Activated T-cell treated with anti-CD3 and anti-CD28 coated beads, Interleukin-2, amount 50 U/mL, for 72 hours (primary cell): Measurements from ENCODE around the gene SLC22A13. TPM values are rescaled to one million over a fixed set of nuclear protein-coding genes. Genes with fewer than 3 reads are reported as not detected.

Experiments
- ATAC-seq, 2 donors: fragments of 150-1000 bp; cut with Tn5 transposase; replicated peaks in 1 of 2; 2 replicates each; pipeline ENCODE4 v1.10.0; 2021; ENCODE audit warnings: moderate library complexity in 2 of 2, mild to moderate bottlenecking in 1 of 2
- DNase-seq, 2 donors: peaks; one replicate each; pipeline ENCODE4 v3.0.0; 2021 to 2022; ENCODE audit warnings: mixed read lengths in 1 of 2
- H3K27ac Mint-ChIP-seq: one replicate; pipeline ENCODE4 v1.8.0; 2022; ENCODE audit warnings: mild to moderate bottlenecking, moderate library complexity, mixed read lengths
- H3K27me3 Mint-ChIP-seq: one replicate; pipeline ENCODE4 v1.8.0; 2022; ENCODE audit warnings: low read depth, mixed read lengths
- H3K36me3 Mint-ChIP-seq, 2 donors: one replicate each; pipeline ENCODE4 v1.8.0; 2022; ENCODE audit warnings: mixed read lengths in 2 of 2, mild to moderate bottlenecking in 1 of 2; ENCODE audit not compliant: insufficient read depth in 2 of 2
- H3K4me1 Mint-ChIP-seq: one replicate; pipeline ENCODE4 v1.8.0; 2022; ENCODE audit warnings: low read depth, mixed read lengths
- H3K4me3 Mint-ChIP-seq, 2 donors: one replicate each; pipeline ENCODE4 v1.8.0; 2022; ENCODE audit warnings: mild to moderate bottlenecking in 2 of 2, mixed read lengths in 2 of 2, moderate library complexity in 2 of 2
- H3K9me3 Mint-ChIP-seq, 2 donors: one replicate each; pipeline ENCODE4 v1.8.0; 2022; ENCODE audit warnings: mixed read lengths in 2 of 2
- total RNA-seq, 2 donors: library from RNA; stranded (reverse); gene quantifications; one replicate each; pipeline ENCODE4 v1.2.3, GENCODE V29; 2022

SLC22A13 gene
- total RNA-seq, 2 donors from 2014 or later, result 1.0 to 1.2 TPM

DNA sequence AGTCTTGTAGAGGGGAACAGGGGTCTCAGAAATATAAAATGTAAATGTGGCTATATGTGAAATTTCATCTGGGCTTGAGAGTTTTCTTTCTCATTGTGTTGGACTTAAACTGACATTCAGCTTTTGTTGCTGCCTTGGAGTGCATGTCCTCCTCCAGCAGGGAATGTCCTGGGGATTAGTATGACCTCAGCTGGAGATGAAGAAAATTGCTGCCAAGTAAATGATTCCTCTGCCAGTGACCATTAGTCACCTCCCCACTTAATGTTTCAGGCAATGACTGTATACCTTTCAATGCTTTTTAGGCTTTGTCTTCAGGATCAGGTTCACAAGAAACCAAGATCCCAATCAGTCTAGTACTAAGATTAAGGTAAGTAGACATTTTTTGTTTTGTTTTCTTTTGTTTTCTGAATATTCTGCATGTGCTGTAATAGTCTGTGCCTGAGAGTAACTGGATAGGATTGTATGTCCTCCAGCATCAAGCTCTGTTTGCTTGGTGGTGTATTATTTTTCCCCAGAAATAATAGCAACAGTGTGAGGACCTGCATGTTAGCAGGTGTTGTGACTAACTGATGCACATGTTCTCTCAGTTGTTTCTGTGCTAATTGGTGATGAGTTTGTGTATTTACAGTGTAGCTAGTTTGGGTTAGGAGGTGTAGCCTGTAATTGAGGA is 18.1 kb upstream of the SLC22A13 start:
- H3K4me3 Mint-ChIP-seq, result no peak overlapping the region
- DNase-seq (no peak), ATAC-seq (no peak)
- H3K27me3 Mint-ChIP-seq, result no peaks in the 10 kb centered on the region
- no peaks in the 10 kb centered on the region for H3K4me1 Mint-ChIP-seq
- H3K9me3 Mint-ChIP-seq, result no peaks in the 10 kb centered on the region
- H3K27ac Mint-ChIP-seq, result peak overlapping the region; percentile 57
- H3K36me3 Mint-ChIP-seq, result peaks cover 3 to 22% of the 10 kb centered on the region in 2 donors

GRCh38 chr3:38250198-38250597 is 15.4 kb upstream of the SLC22A13 start:
- Mint-ChIP-seq H3K9me3 (no peaks in the 10 kb centered on the region), H3K4me3 (no peak overlapping the region), H3K36me3 (peaks cover 6 to 28% of the 10 kb centered on the region in 2 donors), H3K27me3 (no peaks in the 10 kb centered on the region), H3K4me1 (peaks cover 13% of the 10 kb centered on the region), H3K27ac (no peak overlapping the region)
- DNase-seq, result no peak
- no peak for ATAC-seq

- Mint-ChIP-seq H3K9me3 (no peaks in the 10 kb centered on the region), H3K4me1 (peaks cover 23% of the 10 kb centered on the region), H3K4me3 (no peak overlapping the region), H3K27ac (peak overlapping the region; percentile 13), H3K36me3 (peaks cover 6 to 28% of the 10 kb centered on the region in 2 donors), H3K27me3 (no peaks in the 10 kb centered on the region)
- DNase-seq, result no peak
- ATAC-seq, result no peak
Observed at GRCh38 chr3:38251197-38251596, 14.4 kb upstream of the SLC22A13 start.

DNA sequence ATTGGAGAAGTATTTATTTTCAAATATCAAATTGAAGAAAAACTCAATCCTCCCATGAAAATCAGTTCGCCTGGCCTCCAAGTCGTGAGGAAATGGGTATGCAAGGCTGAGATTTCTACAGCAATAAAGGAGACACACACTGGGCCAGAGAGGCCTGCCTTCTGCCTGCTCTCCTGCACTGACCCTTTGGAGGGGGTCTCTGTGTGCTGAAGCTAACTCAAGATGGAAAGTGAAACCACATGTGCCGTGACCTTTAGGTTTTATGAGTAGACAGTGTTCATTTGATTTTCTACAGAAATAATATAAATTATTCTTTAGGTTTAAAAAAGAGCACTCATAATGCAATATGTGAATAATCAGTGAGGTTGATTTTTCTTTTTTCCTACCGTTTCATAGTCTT is 11.9 kb upstream of the SLC22A13 start:
- Mint-ChIP-seq H3K36me3 (peaks cover 3 to 15% of the 10 kb centered on the region in 2 donors), H3K4me3 (no peak overlapping the region), H3K4me1 (peaks cover 41% of the 10 kb centered on the region), H3K27ac (no peak overlapping the region), H3K9me3 (no peaks in the 10 kb centered on the region), H3K27me3 (no peaks in the 10 kb centered on the region)
- no peak for DNase-seq
- no peak for ATAC-seq

GRCh38 chr3:38254872-38255271 is 10.7 kb upstream of the SLC22A13 start:
- H3K4me3 Mint-ChIP-seq, result no peak overlapping the region
- no peaks in the 10 kb centered on the region for H3K27me3 Mint-ChIP-seq
- DNase-seq (no peak), ATAC-seq (peak; percentile 59 to 81)
- H3K9me3 Mint-ChIP-seq, result no peaks in the 10 kb centered on the region
- peaks cover 47% of the 10 kb centered on the region for H3K4me1 Mint-ChIP-seq
- H3K27ac Mint-ChIP-seq, result peak overlapping the region; percentile 41
- peaks cover 3 to 15% of the 10 kb centered on the region in 2 donors for H3K36me3 Mint-ChIP-seq

GRCh38 chr3:38255627-38256026 is 10.0 kb upstream of the SLC22A13 start:
- Mint-ChIP-seq H3K4me1 (peaks cover 52% of the 10 kb centered on the region), H3K27me3 (no peaks in the 10 kb centered on the region), H3K4me3 (no peak overlapping the region), H3K36me3 (peaks cover 3 to 15% of the 10 kb centered on the region in 2 donors), H3K9me3 (no peaks in the 10 kb centered on the region), H3K27ac (peak overlapping the region; percentile 41)
- ATAC-seq, result no peak
- no peak for DNase-seq

DNA sequence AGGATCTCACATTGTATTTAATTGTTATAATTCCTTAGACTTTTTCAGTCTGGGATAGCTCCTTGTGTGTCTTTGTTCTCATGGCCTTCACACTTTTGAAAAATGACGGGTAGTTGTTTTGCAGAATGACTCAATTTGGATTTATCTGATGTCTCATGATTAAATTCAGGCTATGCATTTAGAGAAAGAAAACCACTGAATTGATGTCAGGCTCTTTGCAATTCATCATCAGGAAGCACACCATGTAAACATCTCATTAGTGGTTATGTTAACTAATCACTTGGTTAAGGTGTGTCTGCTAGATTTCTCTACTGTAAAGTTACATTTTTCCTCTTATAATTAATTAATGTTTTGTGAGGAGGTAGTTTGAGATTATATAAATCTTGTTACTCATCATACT is 8.0 kb upstream of the SLC22A13 start:
- DNase-seq, result no peak
- Mint-ChIP-seq H3K9me3 (no peaks in the 10 kb centered on the region), H3K36me3 (peaks cover 3 to 12% of the 10 kb centered on the region in 2 donors), H3K27me3 (no peaks in the 10 kb centered on the region), H3K4me3 (peak overlapping the region in 1 of 2 donors; percentile 67), H3K4me1 (peaks cover 52% of the 10 kb centered on the region), H3K27ac (peak overlapping the region; percentile 69)
- ATAC-seq, result peak; percentile 29 to 63

DNA sequence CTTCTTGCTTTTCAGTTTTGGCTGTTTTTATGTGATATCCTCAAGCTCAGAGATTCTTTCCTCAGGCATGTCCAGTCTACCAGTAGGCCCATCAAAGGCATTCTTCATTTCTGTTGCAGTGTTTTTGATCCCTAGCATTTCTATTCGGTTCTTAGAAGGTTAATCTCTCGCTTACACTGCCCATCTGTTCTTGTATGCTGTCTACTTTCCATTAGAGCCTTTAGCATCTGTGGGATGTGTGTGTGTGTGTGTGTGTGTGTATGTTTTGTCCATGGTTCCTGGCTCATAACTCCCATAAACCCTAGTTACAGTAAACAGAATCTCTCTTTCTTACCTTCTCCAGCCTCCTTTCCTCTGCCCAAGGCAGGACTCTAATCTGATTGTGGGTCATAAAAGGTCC is 5.1 kb upstream of the SLC22A13 start:
- H3K27me3 Mint-ChIP-seq, result no peaks in the 10 kb centered on the region
- no peak for ATAC-seq
- DNase-seq, result no peak

DNA sequence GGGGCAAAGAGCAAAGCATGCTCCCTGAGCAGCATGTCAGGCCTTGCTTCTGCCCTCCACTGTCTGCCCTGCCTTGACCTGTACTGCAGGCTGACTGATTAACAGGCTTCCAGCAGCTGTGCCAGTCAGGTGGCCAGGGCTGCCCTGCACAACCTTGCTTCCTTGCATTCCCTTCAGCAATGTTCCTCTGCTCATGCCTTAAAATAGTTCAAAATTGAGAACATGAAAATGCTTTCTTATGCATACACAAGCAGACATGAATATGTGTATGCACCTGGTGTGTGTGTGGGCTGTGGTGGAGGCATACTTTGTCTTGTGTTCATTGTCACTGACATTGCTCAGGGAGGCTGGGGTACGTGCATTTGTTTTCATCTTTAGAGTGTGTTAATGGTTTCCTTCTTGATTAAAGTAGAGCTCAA is 1.2 kb upstream of the SLC22A13 start:
- peaks cover 26% of the 10 kb centered on the region for H3K4me1 Mint-ChIP-seq
- H3K9me3 Mint-ChIP-seq, result no peaks in the 10 kb centered on the region
- DNase-seq, result no peak
- no peak overlapping the region for H3K4me3 Mint-ChIP-seq
- peaks cover 0 to 2% of the 10 kb centered on the region in 2 donors for H3K36me3 Mint-ChIP-seq
- H3K27me3 Mint-ChIP-seq, result no peaks in the 10 kb centered on the region
- no peak overlapping the region for H3K27ac Mint-ChIP-seq
- ATAC-seq, result peak in 1 of 2 donors; percentile 17

More for the DNA sequence above, 5.1 kb upstream of the SLC22A13 start:
- H3K27ac Mint-ChIP-seq, result no peak overlapping the region
- no peak overlapping the region for H3K4me3 Mint-ChIP-seq
- peaks cover 41% of the 10 kb centered on the region for H3K4me1 Mint-ChIP-seq
- H3K9me3 Mint-ChIP-seq, result no peaks in the 10 kb centered on the region
- H3K36me3 Mint-ChIP-seq, result peaks cover 0 to 2% of the 10 kb centered on the region in 2 donors

DNA sequence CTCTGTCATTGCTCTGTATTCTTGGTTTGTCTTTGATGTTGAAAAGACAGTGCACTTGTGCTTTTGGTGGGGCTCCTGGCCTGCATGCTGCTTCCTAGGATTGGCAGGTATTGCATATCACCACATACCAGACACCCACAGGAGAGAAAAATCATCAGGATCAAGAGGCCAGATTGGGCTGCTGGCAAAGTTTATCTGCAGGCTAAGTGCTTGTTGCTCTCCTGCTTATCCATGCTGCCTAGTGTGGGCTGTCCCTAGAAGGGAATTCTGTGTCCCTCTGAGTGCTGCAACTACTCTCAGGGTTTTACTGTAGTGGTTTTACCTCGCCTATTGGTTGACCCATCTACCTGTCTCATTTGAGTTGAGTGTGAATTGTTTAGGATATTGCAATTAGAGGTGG is 833 bp upstream of the SLC22A13 start:
- H3K9me3 Mint-ChIP-seq, result no peaks in the 10 kb centered on the region
- peaks cover 21% of the 10 kb centered on the region for H3K4me1 Mint-ChIP-seq
- DNase-seq (no peak), ATAC-seq (no peak)
- H3K27ac Mint-ChIP-seq, result no peak overlapping the region
- no peak overlapping the region for H3K4me3 Mint-ChIP-seq
- H3K36me3 Mint-ChIP-seq, result peaks cover 0 to 2% of the 10 kb centered on the region in 2 donors
- no peaks in the 10 kb centered on the region for H3K27me3 Mint-ChIP-seq

DNA sequence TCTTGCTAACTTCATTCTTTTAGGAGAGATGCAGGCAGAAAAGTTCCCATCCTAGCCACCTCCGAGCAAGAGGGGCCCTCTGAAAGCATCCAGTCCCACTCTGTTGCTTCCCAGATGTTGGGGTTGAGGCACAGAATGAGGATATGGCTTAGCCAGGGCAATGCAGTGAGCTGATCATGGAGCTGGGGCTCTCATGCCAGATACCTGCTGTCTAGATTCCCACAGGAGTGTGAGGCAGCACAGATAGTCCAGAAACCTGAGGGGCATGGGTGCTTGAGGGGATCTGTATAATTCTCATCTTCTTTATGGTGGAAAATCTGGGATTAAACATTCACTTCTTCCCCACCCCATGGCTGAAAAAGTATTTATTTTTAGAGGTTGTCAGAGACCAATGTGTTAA is 1.2 kb downstream of the SLC22A13 start:
- Mint-ChIP-seq H3K27me3 (no peaks in the 10 kb centered on the region), H3K36me3 (peaks cover 1 to 2% of the 10 kb centered on the region in 2 donors), H3K4me3 (no peak overlapping the region), H3K9me3 (no peaks in the 10 kb centered on the region), H3K4me1 (peaks cover 16% of the 10 kb centered on the region), H3K27ac (no peak overlapping the region)
- no peak for ATAC-seq
- no peak for DNase-seq

DNA sequence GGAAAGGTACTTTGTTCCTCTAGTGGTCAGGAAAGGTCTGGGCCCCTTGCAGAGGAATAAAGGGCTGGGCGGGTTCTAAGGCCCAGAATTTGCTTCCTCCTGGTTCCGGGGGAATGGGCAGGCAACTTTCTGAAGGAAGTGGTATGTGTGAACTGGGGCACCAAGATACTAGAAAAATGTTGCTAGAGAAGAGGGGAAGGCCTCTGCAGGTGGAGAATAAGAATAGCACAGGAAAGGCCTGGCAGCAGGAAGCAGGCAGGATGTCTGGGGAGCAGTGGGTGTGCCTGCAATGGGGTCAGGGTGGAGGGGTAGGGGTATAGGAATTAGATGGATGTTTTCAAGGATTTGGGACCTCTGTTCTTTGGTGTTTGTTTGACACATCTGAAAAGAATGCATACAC is 2.0 kb downstream of the SLC22A13 start:
- Mint-ChIP-seq H3K4me1 (peaks cover 16% of the 10 kb centered on the region), H3K36me3 (peaks cover 0 to 1% of the 10 kb centered on the region in 2 donors), H3K4me3 (no peak overlapping the region), H3K27me3 (no peaks in the 10 kb centered on the region), H3K27ac (no peak overlapping the region), H3K9me3 (no peaks in the 10 kb centered on the region)
- no peak for DNase-seq
- no peak for ATAC-seq

DNA sequence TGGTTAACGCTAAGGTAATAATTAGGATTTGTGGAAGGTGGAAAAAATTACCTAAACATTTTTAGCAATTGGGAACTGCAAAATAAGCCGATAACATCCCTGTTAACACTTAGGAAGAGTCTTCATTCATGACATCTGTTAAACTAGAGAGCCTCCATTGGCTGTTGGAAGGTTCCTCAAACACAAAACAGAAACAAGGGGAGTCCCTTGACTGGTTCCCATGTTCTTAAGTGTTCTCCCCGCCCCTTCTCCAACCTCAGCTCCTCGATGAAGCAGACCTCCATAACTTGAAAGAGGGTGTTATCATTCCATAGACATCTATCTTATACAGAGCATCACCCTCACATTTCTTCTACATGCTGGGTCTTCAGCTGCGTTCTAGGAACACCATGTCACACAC is 2.5 kb downstream of the SLC22A13 start:
- peaks cover 16% of the 10 kb centered on the region for H3K4me1 Mint-ChIP-seq
- ATAC-seq (no peak), DNase-seq (no peak)
- peaks cover 0 to 1% of the 10 kb centered on the region in 2 donors for H3K36me3 Mint-ChIP-seq
- no peaks in the 10 kb centered on the region for H3K27me3 Mint-ChIP-seq
- H3K9me3 Mint-ChIP-seq, result no peaks in the 10 kb centered on the region
- no peak overlapping the region for H3K27ac Mint-ChIP-seq
- no peak overlapping the region for H3K4me3 Mint-ChIP-seq

- Mint-ChIP-seq H3K27me3 (no peaks in the 10 kb centered on the region), H3K4me1 (peaks cover 13% of the 10 kb centered on the region), H3K36me3 (peaks cover 0 to 1% of the 10 kb centered on the region in 2 donors), H3K9me3 (no peaks in the 10 kb centered on the region), H3K27ac (no peak overlapping the region), H3K4me3 (no peak overlapping the region)
- no peak for ATAC-seq
- no peak for DNase-seq
Observed at GRCh38 chr3:38268522-38268921, 2.9 kb downstream of the SLC22A13 start.
